Stromal cell of bone marrow (primary cell): ENCODE measurements around the gene TMEM229B.
A peak's percentile ranks its signal among the peaks of the same experiment; 100 is the strongest.
"Not testable (repeated sequence)": the region's sequence is repeated elsewhere in the genome, so short reads cannot be mapped to it uniquely, and the experiment has no call there.

Experiments used
- DNase-seq: peaks from one replicate; pipeline ENCODE4 v3.0.0-alpha.2; 2012; ENCODE audit warnings: low read depth

Gene TMEM229B

GRCh38 chr14:67453575-67454300, 34.8 kb downstream of the TMEM229B start:
- DNase-seq = no peak

GRCh38 chr14:67451667-67452066, 36.9 kb downstream of the TMEM229B start:
- DNase-seq = not testable (repeated sequence)

- DNase-seq = no peak
These were observed 39.4 kb downstream of the TMEM229B start for GRCh38 chr14:67449096-67449495.

- no peak for DNase-seq
These were observed 41.5 kb downstream of the TMEM229B start for GRCh38 chr14:67447033-67447381.

- no peak for DNase-seq
These were observed 42.0 kb downstream of the TMEM229B start for GRCh38 chr14:67446371-67447032.

- no peak for DNase-seq
These were observed 44.1 kb downstream of the TMEM229B start for GRCh38 chr14:67444395-67444794.

- no peak for DNase-seq
These were observed 46.2 kb downstream of the TMEM229B start for GRCh38 chr14:67442139-67442906.

- no peak for DNase-seq
These were observed 46.8 kb downstream of the TMEM229B start for GRCh38 chr14:67441672-67442071.

GRCh38 chr14:67441256-67441655, 47.3 kb downstream of the TMEM229B start:
- DNase-seq = no peak

GRCh38 chr14:67440513-67440912, 48.0 kb downstream of the TMEM229B start:
- no peak for DNase-seq

- DNase-seq = no peak
These were observed 49.6 kb downstream of the TMEM229B start for GRCh38 chr14:67438969-67439368.

GRCh38 chr14:67436006-67436866, 52.3 kb downstream of the TMEM229B start:
- DNase-seq = no peak

GRCh38 chr14:67435603-67436002, 52.9 kb downstream of the TMEM229B start:
- DNase-seq = no peak

- no peak for DNase-seq
These were observed 56.4 kb downstream of the TMEM229B start for GRCh38 chr14:67432050-67432564.

- DNase-seq = no peak
These were observed 58.9 kb downstream of the TMEM229B start for GRCh38 chr14:67429510-67430205.

- no peak for DNase-seq
These were observed 60.0 kb downstream of the TMEM229B start for GRCh38 chr14:67428501-67429031.

- DNase-seq = peak; percentile 65
These were observed 61.4 kb downstream of the TMEM229B start for GRCh38 chr14:67426983-67427606.

GRCh38 chr14:67426161-67426560, 62.4 kb downstream of the TMEM229B start:
- DNase-seq = no peak

GRCh38 chr14:67425608-67426007, 62.9 kb downstream of the TMEM229B start:
- no peak for DNase-seq

- no peak for DNase-seq
These were observed 64.0 kb downstream of the TMEM229B start for GRCh38 chr14:67424539-67424938.
